PC-3 (cell line): ENCODE measurements around the gene TCAP. TPM values are rescaled to one million over a fixed set of nuclear protein-coding genes. Genes with fewer than 3 reads are reported as not detected.

ENCODE experiments used
- ATAC-seq: fragments of 200-7000 bp; cut with Tn5 transposase; 2 replicates; pipeline ENCODE4 v1.9.1; 2020; ENCODE audit warnings: mild to moderate bottlenecking, moderate library complexity
- Bru-seq: library from RNA; stranded (reverse); fragments of 400-500 nt; gene quantifications from one replicate; lab custom pipeline; 2021; lab: Mats Ljungman, UMichigan
- BruChase-seq, 2 experiments: library from RNA; stranded (reverse); fragments of 400-500 nt; gene quantifications; one replicate each; lab custom pipeline; 2021; lab: Mats Ljungman, UMichigan
- BruUV-seq: library from RNA; stranded (reverse); fragments of 400-500 nt; replicated peaks from 2 replicates; lab custom pipeline; 2021; lab: Mats Ljungman, UMichigan
- CTCF ChIA-PET: fragments of 300-600 bp; sonication (Branson Sonifier 250); formaldehyde crosslinking; loops from one replicate; lab custom pipeline; 2022; ENCODE audit warnings: antibody characterized with exemption; lab: Charles Lee
- POLR2A ChIA-PET: fragments of 300-600 bp; sonication (Branson Sonifier 250); formaldehyde crosslinking; loops from one replicate; lab custom pipeline; 2022; ENCODE audit warnings: antibody characterized with exemption; ENCODE audit not compliant: unreplicated experiment; lab: Charles Lee
- DNase-seq: peaks from one replicate; pipeline ENCODE4 v3.0.0-alpha.2; 2015
- H2AFZ ChIP-seq: fragments of 300-600 bp; sonication (generic); 2 replicates; pipeline ENCODE4 v1.6.0; 2016; ENCODE audit warnings: antibody characterized with exemption, low read length
- H3F3A ChIP-seq: fragments of 300-600 bp; sonication (generic); one replicate; pipeline ENCODE4 v1.6.0; 2017; ENCODE audit warnings: antibody characterized with exemption, low read length, control low read depth, mild to moderate bottlenecking; ENCODE audit not compliant: unreplicated experiment
- H3K27ac ChIP-seq: fragments of 300-600 bp; sonication (generic); 2 replicates; pipeline ENCODE4 v1.5.1; 2016; ENCODE audit warnings: mild to moderate bottlenecking, low read length
- H3K27me3 ChIP-seq: fragments of 300-600 bp; sonication (generic); 2 replicates; pipeline ENCODE4 v1.6.1; 2016; ENCODE audit warnings: low read length, mixed read lengths
- H3K36me3 ChIP-seq: fragments of 300-600 bp; sonication (generic); 2 replicates; pipeline ENCODE4 v1.6.1; 2016; ENCODE audit warnings: low read depth, mixed run types, low read length, mixed read lengths
- H3K4me1 ChIP-seq: fragments of 300-600 bp; sonication (generic); 2 replicates; pipeline ENCODE4 v1.5.1; 2016; ENCODE audit warnings: low read length; ENCODE audit not compliant: insufficient read depth
- H3K4me2 ChIP-seq: fragments of 300-600 bp; sonication (generic); 2 replicates; pipeline ENCODE4 v1.6.0; 2016; ENCODE audit warnings: low read length
- H3K4me3 ChIP-seq: fragments of 300-600 bp; sonication (generic); 2 replicates; pipeline ENCODE4 v1.5.1; 2016; ENCODE audit warnings: mild to moderate bottlenecking, low read length, mixed read lengths
- H3K79me2 ChIP-seq: fragments of 300-600 bp; sonication (generic); 2 replicates; pipeline ENCODE4 v1.6.1; 2017; ENCODE audit warnings: low read length, mixed read lengths
- H3K9ac ChIP-seq: fragments of 300-600 bp; sonication (generic); 2 replicates; pipeline ENCODE4 v1.6.0; 2016; ENCODE audit warnings: mild to moderate bottlenecking, low read length
- H3K9me2 ChIP-seq: fragments of 300-600 bp; sonication (generic); replicated peaks from 2 replicates; pipeline ENCODE4 v1.6.1; 2016; ENCODE audit warnings: mixed run types, low read length, mixed read lengths
- H3K9me3 ChIP-seq: fragments of 300-600 bp; sonication (generic); 2 replicates; pipeline ENCODE4 v1.6.1; 2016; ENCODE audit warnings: low read length, mixed read lengths
- H4K20me1 ChIP-seq: fragments of 300-600 bp; sonication (generic); 2 replicates; pipeline ENCODE4 v1.6.1; 2016; ENCODE audit warnings: low read length, mixed read lengths
- EZH2 ChIP-seq: fragments of 300-600 bp; sonication (generic); IDR thresholded peaks from one replicate; pipeline ENCODE4 v1.6.1; 2017; ENCODE audit warnings: antibody characterized with exemption, mild to moderate bottlenecking, low read length; ENCODE audit not compliant: unreplicated experiment
- EZH2phosphoT487 ChIP-seq: fragments of 300-600 bp; sonication (generic); IDR thresholded peaks from 2 replicates; pipeline ENCODE4 v1.6.1; 2018; ENCODE audit warnings: mild to moderate bottlenecking, antibody characterized with exemption, low read length, borderline replicate concordance
- intact Hi-C: fragments of 100-400 bp; cut with micrococcal nuclease; formaldehyde crosslinking; loops from 2 replicates; pipeline ENCODE4 v1.9.0; 2023
- long read RNA-seq: library from polyadenylated mRNA; unstranded; transcript quantifications from one replicate; pipeline ENCODE4 v2.0.0, GENCODE V29; 2021; ENCODE audit not compliant: unreplicated experiment
- total RNA-seq: library from RNA; depleted of rRNA; stranded (reverse); fragments of >200 nt; gene quantifications from 2 replicates; pipeline ENCODE4 v1.2.3, GENCODE V29; 2014; rRNA removed
- TF ChIP-seq, protein P1 (sequence below): fragments of 300-600 bp; sonication (generic); conservative IDR thresholded peaks from 2 replicates; pipeline ENCODE4 v1.5.1; 2017; ENCODE audit warnings: antibody characterized with exemption, low read depth, mild to moderate bottlenecking, low read length

Gene TCAP, protein sequence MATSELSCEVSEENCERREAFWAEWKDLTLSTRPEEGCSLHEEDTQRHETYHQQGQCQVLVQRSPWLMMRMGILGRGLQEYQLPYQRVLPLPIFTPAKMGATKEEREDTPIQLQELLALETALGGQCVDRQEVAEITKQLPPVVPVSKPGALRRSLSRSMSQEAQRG
- total RNA-seq (0.12 and 0.51 TPM in 2 replicates), Bru-seq, nascent RNA (percentile 41 among the genes with signal in this experiment), BruChase-seq, experiment 1, labeled RNA remaining after a 6-hour chase (percentile 66 among the genes with signal in this experiment), BruChase-seq, experiment 2, labeled RNA remaining after a 2-hour chase (percentile 59 among the genes with signal in this experiment)
- long read RNA-seq, partial matches to known transcripts = 0 of 1 reads
- long read RNA-seq, other reads (novel, unspliced or antisense) = 1 of 1 reads

GRCh38 chr17:39664581-39665561 lies at the start of gene TCAP:
Gene TCAP, plus strand, starts transcription at chr17:39665349. Its CDS starts 11 bp downstream, at chr17:39665360.
- BruUV-seq = TSS peak; percentile 25
- POLR2A ChIA-PET = interaction anchor here (0.6 kb wide), 1 partner anchor 682 kb away, joined by 4 read pairs; no protein-coding TSS in a partner anchor
- Histone ChIP-seq H2AFZ (no peak within 1 kb of the TSS), H4K20me1 (no peaks in the 10 kb centered on the region), H3K27me3 (no peaks in the 10 kb centered on the region), H3K79me2 (no peaks in the 10 kb centered on the region), H3K4me1 (peaks cover 4% of the 10 kb centered on the region; the same call in 1 of the 2 replicates), H3K9me3 (no peaks in the 10 kb centered on the region), H3K36me3 (no peaks in the 10 kb centered on the region), H3K9me2 (no peaks in the 10 kb centered on the region), H3F3A (no peaks in the 10 kb centered on the region), H3K4me2 (no peak within 1 kb of the TSS), H3K4me3 (no peak within 1 kb of the TSS), H3K9ac (no peak within 1 kb of the TSS), H3K27ac (no peak within 1 kb of the TSS)
- intact Hi-C loops = no loop called here
- no peak; the same call in 1 of the 2 replicates for ATAC-seq
- DNase-seq = no peak
- CTCF ChIA-PET = interaction anchor here (0.6 to 1.1 kb wide), 3 partner anchors 11 to 35 kb away, joined by 3 read pairs; partner anchors contain the start of gene ERBB2
- TF ChIP-seq EZH2 = no peak
- no peak for TF ChIP-seq EZH2phosphoT487
- TF ChIP-seq, protein P1, sequence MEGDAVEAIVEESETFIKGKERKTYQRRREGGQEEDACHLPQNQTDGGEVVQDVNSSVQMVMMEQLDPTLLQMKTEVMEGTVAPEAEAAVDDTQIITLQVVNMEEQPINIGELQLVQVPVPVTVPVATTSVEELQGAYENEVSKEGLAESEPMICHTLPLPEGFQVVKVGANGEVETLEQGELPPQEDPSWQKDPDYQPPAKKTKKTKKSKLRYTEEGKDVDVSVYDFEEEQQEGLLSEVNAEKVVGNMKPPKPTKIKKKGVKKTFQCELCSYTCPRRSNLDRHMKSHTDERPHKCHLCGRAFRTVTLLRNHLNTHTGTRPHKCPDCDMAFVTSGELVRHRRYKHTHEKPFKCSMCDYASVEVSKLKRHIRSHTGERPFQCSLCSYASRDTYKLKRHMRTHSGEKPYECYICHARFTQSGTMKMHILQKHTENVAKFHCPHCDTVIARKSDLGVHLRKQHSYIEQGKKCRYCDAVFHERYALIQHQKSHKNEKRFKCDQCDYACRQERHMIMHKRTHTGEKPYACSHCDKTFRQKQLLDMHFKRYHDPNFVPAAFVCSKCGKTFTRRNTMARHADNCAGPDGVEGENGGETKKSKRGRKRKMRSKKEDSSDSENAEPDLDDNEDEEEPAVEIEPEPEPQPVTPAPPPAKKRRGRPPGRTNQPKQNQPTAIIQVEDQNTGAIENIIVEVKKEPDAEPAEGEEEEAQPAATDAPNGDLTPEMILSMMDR = no peak

- intact Hi-C loops = no loop called here
- H3K27me3 ChIP-seq = no peaks in the 10 kb centered on the region
- H3F3A ChIP-seq = no peaks in the 10 kb centered on the region
- no peak overlapping the region for H3K27ac ChIP-seq
- H3K9me2 ChIP-seq = no peaks in the 10 kb centered on the region
- no peaks in the 10 kb centered on the region for H3K36me3 ChIP-seq
- no peaks in the 10 kb centered on the region for H3K4me1 ChIP-seq
- no TSS peak for BruUV-seq
- no peak overlapping the region for H3K4me2 ChIP-seq
- H3K79me2 ChIP-seq = no peaks in the 10 kb centered on the region
- ATAC-seq (no peak), DNase-seq (no peak)
- TF ChIP-seq EZH2 = no peak
- no peak for TF ChIP-seq EZH2phosphoT487
- TF ChIP-seq, protein P1 = no peak
- no peaks in the 10 kb centered on the region for H3K9me3 ChIP-seq
- CTCF ChIA-PET = no interaction called here
- no peaks in the 10 kb centered on the region for H4K20me1 ChIP-seq
- POLR2A ChIA-PET = no interaction called here
- no peak overlapping the region for H3K9ac ChIP-seq
- no peak overlapping the region for H2AFZ ChIP-seq
- H3K4me3 ChIP-seq = no peak overlapping the region
These were observed 49.7 kb upstream of the TCAP start for GRCh38 chr17:39615434-39615833.
